Prostate gland (tissue), 2 donors: ENCODE results near the gene CLDN22.

ENCODE experiments used
- POLR2A ChIP-seq: fragments of 450-650 bp; IDR thresholded peaks from one replicate; pipeline ENCODE4 v1.6.1; 2016; ENCODE audit warnings: antibody characterized with exemption, mild to moderate bottlenecking
- POLR2AphosphoS5 ChIP-seq: sonication (generic); formaldehyde crosslinking; IDR thresholded peaks from one replicate; pipeline ENCODE4 v1.6.1; 2017; ENCODE audit warnings: antibody characterized with exemption
- TF ChIP-seq, protein P1 (sequence below), 4 experiments: fragments of 200-600 bp in 2 of 4; fragments of 450-650 bp in 2 of 4; sonication (generic) in 2 of 4; IDR thresholded peaks; 1 replicate in 3 of 4; 2 replicates in 1 of 4; pipeline ENCODE4 v1.5.1; 2016 to 2019; ENCODE audit warnings: antibody characterized with exemption in 4 of 4, mild to moderate bottlenecking in 2 of 4, moderate library complexity in 2 of 4

DNA sequence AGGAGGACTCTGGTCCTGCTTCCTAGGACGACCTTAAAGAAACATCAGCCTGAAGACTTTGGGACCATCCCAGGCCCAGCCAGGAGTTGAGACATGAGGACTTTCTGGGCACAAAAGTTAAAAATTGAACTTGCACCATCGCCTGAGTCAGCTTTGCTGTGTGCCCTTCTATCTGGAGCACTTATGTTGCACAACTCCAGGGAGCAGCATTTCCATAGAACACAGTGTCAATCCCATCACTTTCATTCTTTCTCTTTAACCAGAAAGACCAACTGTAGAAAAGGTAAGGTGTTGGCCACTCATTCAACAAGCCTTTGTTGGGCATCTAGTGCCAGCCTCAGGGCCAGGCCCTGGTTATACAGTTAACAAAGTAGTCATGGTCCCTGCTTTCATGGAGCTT lies 10.8 kb upstream of the CLDN22 start:
- TF ChIP-seq, protein P1, sequence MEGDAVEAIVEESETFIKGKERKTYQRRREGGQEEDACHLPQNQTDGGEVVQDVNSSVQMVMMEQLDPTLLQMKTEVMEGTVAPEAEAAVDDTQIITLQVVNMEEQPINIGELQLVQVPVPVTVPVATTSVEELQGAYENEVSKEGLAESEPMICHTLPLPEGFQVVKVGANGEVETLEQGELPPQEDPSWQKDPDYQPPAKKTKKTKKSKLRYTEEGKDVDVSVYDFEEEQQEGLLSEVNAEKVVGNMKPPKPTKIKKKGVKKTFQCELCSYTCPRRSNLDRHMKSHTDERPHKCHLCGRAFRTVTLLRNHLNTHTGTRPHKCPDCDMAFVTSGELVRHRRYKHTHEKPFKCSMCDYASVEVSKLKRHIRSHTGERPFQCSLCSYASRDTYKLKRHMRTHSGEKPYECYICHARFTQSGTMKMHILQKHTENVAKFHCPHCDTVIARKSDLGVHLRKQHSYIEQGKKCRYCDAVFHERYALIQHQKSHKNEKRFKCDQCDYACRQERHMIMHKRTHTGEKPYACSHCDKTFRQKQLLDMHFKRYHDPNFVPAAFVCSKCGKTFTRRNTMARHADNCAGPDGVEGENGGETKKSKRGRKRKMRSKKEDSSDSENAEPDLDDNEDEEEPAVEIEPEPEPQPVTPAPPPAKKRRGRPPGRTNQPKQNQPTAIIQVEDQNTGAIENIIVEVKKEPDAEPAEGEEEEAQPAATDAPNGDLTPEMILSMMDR (IDR thresholded peaks at IDR 0.05) = no peak
- TF ChIP-seq POLR2A = no peak
- TF ChIP-seq POLR2AphosphoS5 = no peak
